Fibroblast of villous mesenchyme (primary cell): ENCODE results near the gene RASA3. TPM values are rescaled to one million over a fixed set of nuclear protein-coding genes. Genes with fewer than 3 reads are reported as not detected.
A peak's percentile ranks its signal among the peaks of the same experiment; 100 is the strongest.

Source experiments
- DNase-seq: peaks from one replicate; pipeline ENCODE4 v3.0.0-alpha.2; 2010; ENCODE audit warnings: low read depth
- H3K4me3 ChIP-seq: 2 replicates; pipeline ENCODE4 v1.5.1; 2011; ENCODE audit warnings: low read depth, mild to moderate bottlenecking, low read length
- total RNA-seq: library from RNA; depleted of rRNA; stranded (reverse); fragments of >200 nt; gene quantifications from 2 replicates; pipeline ENCODE4 v1.2.3, GENCODE V29; 2012
- TF ChIP-seq, protein P1 (sequence below): IDR thresholded peaks from 2 replicates; pipeline ENCODE4 v1.5.1; 2012; ENCODE audit warnings: low read depth, mild to moderate bottlenecking, low read length; ENCODE audit not compliant: insufficient read depth

RASA3 gene
- total RNA-seq, 1 donor = 34.1 TPM

DNA sequence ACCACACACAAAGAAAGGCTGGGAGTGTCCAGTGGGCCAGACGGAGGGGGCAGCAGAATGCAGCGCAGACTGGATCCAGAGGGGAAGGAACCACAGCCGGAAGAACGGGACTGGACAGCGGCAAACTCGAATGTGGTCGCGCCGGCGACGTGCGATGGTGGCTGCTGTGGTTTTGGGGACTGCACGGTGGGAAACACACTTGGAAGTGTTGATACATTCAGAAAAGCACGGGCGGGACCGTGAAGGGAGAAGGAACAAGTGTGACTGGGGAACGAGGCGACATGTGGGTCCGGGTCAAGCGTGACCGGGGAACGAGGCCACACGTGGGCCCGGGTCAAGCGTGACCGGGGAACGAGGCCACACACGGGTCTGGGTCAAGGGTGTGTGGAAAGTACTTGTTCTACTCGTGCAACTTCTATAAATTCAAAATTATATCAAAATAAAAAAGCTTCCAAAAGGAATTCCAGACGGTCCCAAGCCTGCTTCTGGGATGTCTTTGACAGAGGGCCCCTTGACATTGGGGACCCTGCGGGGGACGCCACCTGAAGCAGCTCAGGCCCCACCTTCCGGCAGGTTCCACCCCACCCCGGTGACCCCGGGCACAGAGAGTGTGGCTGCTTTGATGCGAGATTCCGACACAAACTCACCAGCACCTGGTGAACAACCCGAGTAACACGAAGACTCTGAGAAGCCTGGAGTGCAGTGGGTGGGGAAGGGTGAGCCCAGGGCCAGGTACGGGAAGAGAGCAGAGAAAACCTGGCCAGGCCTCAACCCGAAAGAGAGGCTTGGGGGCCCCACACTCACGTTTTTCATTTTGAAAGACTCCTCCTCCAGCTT is 133.4 kb downstream of the RASA3 start:
- DNase-seq = no peak
- no peak overlapping the region for H3K4me3 ChIP-seq
- TF ChIP-seq, protein P1, sequence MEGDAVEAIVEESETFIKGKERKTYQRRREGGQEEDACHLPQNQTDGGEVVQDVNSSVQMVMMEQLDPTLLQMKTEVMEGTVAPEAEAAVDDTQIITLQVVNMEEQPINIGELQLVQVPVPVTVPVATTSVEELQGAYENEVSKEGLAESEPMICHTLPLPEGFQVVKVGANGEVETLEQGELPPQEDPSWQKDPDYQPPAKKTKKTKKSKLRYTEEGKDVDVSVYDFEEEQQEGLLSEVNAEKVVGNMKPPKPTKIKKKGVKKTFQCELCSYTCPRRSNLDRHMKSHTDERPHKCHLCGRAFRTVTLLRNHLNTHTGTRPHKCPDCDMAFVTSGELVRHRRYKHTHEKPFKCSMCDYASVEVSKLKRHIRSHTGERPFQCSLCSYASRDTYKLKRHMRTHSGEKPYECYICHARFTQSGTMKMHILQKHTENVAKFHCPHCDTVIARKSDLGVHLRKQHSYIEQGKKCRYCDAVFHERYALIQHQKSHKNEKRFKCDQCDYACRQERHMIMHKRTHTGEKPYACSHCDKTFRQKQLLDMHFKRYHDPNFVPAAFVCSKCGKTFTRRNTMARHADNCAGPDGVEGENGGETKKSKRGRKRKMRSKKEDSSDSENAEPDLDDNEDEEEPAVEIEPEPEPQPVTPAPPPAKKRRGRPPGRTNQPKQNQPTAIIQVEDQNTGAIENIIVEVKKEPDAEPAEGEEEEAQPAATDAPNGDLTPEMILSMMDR = no peak

DNA sequence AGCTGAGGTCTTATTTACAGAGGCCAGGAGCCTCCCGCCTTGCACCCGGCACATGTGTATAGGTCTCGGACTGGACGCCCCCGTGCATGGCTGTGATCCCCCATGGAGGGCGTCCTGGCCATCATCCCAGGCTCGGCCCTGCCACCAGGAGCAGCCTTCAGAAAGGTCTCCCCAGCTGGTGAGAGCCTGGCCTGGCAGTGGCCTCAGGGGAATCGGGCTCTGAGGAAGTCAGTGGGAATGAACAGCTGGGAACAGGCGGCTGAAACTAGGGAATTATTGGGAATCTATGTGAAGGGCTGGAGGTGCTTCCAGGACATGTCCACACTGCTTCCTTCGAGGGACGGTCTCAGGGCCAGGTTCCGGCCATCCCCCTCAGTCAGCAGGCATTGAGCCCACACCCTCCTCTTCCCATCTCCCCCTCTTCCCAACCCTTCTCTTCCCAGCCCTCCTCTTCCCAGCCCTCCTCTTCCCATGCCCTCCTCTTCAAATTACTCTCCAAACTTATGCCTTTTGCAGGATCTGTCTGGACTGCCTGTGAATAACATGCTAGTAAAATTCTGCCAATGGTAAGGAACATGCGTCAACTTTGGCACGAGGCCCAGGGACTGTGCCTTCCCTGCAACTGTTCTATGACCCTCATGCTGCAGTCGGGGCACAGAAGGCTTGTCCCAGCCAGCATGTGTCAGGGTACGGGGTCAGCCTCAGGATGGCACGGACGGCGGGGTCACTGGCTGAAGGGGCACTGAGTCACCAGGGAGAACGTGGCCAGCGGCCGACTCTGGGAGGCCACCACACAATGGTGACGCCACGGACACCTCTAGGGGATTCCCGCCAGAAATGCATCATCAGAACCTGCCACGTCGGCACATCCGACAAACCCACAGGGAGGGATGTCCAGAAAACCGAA is 134.3 kb downstream of the RASA3 start:
- no peak overlapping the region for H3K4me3 ChIP-seq
- TF ChIP-seq, protein P1 = no peak
- peak; percentile 74 for DNase-seq

DNA sequence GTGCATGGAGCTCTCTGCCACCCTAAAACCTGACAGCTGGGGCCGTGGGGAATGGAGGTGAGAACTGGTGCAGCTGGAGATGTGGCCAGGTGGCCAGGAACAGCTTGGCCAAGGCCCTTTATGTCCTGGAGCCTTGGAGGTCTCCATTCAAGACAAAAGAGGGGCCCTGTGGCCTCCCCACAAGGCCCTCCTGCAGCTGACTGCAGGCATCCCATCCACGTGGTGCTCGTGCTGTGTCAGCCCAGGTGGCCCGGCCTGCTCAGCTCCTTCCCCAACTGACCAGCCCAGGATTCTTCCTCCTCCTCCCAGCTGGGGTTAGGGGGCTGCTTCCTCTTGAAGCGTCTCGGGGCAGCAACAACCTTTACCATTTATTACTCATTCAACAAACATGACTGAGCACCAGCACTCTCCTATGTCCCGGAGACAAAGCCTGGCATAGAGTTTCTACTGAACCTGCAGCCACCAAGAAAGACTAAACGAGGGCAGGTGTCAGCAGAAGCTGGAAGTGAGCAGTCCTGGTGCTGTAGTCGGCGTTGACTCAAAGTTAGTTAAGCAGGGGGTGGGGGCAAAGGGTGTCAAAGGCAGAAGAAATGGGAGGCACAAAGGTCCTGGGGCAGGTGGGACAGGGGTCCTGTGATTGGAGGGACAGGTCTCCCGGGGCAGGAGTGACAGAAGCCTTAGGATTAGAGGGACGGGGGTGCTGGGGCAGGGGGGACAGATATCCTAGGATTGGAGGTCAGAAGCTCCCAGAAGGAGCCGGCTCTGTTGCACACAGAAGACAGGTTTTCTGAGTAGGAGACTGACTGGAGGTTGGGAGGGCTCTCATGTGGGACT is 135.3 kb downstream of the RASA3 start:
- TF ChIP-seq, protein P1 = no peak
- no peak for DNase-seq
- no peak overlapping the region for H3K4me3 ChIP-seq

DNA sequence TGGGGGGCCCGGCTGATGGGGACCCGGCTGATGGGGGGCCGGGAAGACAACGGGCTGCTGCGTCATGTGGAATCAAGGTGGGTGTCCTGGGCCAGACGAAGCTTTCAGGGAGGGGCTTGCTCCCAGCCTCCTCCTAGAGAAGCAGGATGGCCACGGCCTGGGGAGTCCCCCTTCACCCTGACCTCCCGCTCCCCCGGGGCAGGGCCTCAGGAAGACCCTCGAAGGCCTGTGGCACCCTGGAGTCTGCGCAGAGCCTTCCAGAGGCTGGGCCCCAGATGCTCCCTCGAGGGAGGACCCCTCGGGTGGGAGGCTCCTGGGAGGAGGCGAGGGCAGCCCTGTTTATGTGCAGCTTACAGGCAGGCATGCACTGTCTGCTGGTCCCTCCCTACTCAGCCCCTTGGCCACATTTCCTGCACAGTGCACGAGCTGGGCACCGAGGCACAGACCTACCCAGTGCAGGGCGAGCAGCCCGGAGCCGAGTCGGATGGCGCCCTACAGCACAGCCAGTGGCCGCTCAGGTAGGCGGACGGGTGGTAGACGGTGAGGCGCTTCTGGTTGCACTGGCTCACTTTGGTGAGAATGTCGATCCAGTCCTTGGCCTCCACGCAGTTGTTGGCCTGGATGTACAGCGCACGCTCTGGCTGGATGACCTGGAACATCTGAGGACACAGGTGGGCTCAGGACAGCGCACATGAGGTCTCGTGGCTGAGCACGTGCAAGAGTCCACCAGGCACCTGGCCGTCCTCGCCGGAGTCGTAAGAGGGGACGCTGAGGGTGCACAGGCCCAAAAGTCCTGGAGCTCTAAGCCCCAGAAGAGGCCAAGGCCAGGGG is 136.1 kb downstream of the RASA3 start:
- no peak overlapping the region for H3K4me3 ChIP-seq
- no peak for DNase-seq
- TF ChIP-seq, protein P1 = no peak

DNA sequence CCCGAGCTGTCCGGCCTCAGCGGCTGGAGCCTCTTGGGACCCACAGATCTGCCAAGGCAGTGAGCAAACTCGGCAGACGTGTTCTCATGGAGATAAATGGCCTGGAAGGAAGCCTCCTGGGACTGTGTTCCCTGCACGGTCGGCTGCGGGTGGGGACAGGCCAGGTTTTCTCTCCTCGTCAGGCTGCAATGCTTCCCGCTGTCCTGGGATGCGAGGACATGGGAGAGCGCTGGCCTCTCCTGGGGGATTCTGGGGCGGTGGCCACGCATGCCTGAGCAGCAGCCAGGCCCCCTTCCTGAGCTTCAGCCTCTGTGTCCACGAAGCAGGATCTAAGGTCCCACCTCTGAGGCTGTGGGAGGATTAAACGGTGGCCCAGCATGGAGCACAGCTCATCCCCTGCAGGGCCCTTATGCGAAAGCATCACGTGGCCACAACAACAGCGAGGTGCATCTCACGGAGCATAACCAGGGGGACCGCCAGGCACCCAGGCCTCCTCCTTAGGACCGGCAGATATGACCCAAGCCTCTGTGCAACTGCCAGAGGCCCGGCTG is 137.3 kb downstream of the RASA3 start:
- TF ChIP-seq, protein P1 = no peak
- no peak overlapping the region for H3K4me3 ChIP-seq
- DNase-seq = no peak
